ENCODE measurements around the gene SPTY2D1.
"Not testable (repeated sequence)": the region's sequence is repeated elsewhere in the genome, so short reads cannot be mapped to it uniquely, and the experiment has no call there.

SPTY2D1 gene

DNA sequence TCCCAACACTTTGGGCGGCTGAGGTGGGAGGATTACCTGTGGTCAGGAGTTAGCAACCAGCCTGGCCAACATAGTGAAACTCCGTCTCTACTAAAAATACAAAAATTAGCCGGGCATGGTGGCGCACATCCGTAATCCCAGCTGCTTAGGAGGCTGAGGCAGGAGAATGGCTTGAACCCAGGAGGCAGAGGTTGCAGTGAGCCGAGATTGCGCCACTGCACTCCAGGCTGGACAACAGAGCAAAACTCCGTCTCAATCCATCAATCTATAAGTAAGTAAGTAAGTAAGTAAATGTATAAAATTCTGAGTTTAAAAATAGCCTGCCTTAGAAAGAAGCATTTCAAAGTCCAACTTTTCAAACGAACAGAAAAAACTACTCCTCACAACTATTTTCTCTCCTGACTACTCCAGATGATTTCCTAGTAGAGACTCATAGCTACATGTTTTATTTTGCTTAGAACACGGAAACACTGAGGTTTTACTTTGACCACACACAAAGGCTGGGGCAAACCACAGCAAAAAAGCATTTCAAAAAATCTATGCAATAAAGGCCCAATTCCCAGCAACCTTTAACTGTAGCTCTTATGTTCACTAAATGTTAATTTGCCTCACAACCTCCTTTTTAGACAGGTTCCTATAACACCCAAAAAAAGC lies 16.3 kb downstream of the SPTY2D1 start:
- peak; percentile 22 for DNase-seq

DNA sequence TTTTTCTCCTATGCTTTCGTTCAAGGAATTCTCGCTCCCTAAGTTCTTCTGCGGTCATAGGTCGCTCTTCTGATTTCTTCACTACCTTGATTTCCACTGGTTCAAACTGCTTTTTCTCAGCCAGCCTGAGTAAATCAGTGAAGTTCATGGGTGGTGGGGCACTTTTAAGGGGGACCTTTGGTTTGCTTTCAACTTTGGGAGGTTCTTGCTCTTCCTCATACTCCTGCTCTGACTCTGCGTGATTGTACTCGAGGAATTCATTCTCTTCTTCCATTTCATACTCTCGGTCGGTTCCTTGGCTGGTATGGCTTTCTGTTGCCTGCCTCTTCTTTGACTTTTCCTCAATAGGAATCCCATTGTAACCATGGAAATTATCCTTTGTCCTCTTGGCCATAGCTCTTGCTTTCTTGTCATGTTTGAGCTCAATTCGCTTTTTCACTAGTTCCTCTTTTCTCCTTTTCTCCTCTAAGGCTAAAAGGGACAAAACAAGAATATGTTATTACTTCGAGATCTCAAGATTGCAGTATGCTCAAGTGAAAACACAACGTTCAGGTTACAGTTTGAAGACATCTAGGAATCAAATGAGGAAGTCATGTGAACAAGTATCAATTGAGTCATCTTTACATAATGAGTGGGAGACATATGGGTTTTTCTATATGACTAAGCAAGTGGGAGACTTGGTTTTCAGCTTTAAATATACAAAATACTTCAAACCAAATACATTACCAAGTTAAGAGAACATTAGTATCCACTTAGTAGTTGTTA lies 18.3 kb downstream of the SPTY2D1 start:
- no peak for DNase-seq

DNA sequence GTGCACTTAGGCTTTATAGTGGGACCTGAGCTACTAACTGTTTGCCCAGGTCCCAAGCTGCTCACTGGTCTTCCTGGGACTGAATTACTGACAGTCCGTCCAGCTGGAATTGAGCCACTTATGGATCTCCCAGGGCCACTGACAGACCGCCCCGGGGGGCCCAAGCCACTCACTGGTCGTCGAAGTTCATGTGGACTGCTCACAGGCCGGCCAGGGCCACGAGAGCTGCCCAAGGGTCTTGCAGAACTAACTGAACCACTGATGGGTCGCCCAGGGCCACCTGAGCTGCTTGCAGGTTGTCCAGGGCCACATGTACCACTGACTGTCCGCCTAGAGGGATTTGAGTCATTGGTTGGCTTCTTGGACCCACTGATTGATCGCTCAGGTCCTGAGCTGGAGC lies 19.5 kb downstream of the SPTY2D1 start:
- DNase-seq: no peak

DNA sequence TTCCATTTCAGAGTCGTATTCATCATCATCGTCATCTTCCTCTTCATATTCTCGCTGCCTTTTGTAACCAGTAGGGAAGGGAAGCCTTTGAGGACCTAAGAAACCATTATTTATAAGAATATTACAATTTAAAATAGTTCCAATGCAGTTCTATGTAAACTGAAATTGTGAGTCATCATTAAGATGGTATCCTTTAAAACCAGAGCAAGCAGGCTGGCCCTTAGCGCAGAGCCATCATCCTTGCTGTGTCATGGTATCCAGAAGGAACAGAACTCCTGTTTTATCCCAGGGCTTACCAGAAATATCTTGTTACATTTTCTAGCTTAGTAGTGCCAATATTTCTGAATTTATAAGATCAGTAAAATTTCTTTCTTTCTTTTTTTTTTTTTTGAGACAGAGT lies 21.7 kb downstream of the SPTY2D1 start:
- DNase-seq: no peak

DNA sequence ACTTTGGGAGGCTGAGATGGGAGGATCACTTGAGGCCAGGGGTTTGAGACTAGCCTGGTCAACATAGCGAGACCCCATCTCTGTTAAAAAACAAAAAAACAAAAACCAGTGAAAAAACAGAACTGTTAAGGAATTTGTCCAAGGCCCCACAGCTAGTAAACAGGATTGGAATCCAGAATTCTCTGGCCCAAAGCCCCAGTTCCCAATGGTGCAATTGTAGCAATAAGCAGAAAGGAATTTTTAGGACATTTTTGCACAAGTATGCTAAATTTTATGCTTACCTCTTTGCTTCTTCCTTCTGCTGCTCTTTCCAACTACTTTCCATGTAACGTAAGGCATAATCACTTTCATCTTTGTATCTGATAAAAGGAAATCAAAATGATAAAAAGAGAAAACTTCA lies 22.9 kb downstream of the SPTY2D1 start:
- no peak for DNase-seq

DNA sequence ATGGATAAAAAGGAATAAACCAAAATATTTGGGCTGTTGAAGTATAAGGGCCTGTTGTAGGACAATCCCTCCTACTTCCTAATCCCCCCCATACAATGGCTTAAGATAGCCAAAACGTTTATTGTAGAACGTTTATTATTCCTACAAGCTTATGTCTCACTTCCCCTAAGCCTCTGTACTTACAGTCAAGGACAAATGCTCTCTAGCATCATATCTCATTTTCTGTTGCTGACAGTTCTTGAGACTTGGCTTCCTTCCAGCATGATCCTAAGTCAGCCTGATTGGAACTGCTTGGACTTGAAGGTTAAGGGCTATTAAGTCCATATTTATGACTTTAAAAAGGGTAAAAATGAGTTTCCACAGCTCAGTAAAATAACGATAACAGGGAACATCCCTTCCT lies 25.8 kb downstream of the SPTY2D1 start:
- no peak for DNase-seq

DNA sequence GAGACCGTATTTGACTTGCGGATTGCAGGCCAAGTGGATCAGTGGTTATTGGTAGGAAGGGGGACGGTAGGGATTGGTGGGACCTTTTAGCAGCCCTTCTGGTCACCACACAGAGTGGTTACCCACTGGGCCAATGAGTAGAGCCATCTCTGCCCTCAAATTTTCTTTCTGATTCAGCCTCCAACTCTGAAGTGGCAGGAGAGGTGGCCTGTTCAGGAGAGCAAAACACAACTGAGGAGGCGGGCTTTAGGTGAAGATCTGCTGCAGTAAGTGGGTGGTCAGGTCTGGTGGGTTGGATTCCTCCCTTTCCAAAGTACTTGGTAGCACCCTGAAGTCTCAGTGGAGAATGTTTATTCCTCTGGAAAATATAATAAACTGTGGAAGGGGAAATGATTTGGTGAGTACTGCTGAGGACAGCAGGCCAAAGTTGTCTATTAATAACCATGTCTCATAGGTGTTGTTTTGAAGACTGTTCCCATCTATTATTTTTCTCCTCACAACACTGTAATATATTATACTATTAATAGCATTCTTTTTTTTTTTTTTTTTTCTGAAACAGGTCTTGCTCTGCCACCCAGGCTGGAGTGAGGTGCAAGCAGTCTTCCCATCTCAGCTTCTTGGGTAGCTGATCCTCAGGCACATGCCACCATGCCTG lies 33.1 kb downstream of the SPTY2D1 start:
- no peak for DNase-seq

GRCh38 chr11:18599739-18600230 lies 34.4 kb downstream of the SPTY2D1 start, which contains the start of gene MISFA:
TSS of gene MISFA (plus strand) at chr11:18599789. CDS start at chr11:18599929, 140 bp downstream.
- DNase-seq: no peak

GRCh38 chr11:18594999-18595749 lies 39.0 kb downstream of the SPTY2D1 start:
- no peak for DNase-seq

DNA sequence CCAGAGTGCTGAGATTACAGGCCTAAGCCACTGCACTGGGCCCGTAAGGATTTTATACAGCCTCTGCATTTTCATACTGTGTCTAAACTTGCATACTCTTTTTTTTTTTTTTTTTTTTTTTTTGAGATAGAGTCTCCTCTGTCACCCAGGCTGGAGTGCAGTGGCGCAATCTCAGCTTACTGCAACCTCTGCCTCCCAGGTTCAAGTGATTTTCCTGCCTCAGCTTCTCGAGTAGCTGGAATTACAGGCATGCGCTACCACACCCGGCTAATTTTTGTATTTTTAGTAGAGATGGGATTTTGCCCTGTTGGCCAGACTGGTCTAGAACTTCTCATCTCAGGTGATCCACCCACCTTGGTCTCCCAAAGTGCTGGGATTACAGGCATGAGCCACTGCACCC lies 40.1 kb downstream of the SPTY2D1 start:
- DNase-seq: not testable (repeated sequence)

- no peak for DNase-seq
Measured at GRCh38 chr11:18590571-18590970, 43.6 kb downstream of the SPTY2D1 start.

DNA sequence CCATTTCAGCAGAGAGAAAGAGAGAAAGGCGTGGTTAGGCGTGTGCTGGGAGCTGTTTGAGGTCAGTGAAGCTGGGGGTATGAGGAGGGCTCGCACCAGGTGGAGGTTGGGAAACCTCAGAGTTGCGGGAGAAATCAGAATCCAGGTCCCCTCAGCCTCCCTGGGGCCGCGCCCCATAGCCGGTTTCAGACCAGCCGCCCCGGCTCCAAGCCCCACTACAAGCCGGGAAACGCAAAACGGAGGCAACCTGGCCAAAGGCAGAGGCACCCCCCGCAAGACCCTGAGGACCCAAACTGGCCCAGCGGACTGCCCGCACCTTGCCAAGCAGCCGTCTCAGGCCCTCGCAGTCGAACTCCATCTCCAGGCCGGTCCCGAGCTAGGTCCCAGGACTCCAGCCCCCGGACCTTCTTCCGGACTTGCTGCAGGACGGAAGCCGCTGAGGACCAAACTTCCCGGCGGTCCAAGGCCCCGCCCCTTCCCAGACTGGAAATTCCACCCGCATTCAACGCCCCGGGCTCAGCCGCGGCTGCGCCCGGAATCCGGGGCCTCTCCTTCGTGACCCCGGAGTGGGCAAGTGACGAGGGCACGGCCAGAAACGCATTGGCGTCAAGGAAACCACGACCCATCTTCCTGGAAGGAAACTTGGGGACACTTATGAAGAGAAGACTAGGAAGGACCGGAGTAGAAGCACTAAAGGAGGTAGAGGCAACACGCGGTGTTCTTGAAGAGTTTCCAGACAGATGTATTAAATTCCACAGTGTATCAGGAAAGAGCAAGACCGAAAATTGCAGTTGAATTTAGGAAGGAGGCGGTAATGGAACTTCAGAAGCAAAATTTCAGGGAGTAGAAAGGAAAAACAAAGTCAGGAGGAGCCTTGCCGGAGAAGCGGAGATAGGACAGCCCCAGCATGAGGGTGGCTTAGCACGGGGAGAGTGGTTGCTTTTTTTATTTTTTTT lies 45.6 kb downstream of the SPTY2D1 start, which contains the start of gene UEVLD:
Gene UEVLD, minus strand, starts transcription at position 438 of the 956 bp plus-strand sequence. Its CDS starts 80 bp downstream, at position 358.
- DNase-seq: peak; percentile 75

DNA sequence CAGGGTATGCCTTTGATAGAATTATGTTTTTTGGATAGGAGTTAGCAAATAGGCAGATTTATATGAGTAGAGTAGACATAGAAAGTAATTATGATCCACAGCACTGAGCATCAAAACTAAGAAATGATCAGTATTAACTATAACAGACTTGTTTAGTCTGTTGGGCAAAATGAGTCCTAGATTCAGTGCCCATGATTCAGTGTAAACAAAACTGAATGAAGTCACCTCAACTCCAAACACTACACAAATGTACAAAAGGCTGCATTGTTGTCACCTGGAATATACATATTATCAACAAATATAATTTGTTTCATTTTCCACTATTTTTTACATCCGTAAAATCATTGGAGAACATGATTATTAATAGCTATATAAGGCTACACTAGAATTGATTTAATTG lies 52.3 kb downstream of the SPTY2D1 start:
- DNase-seq: no peak

DNA sequence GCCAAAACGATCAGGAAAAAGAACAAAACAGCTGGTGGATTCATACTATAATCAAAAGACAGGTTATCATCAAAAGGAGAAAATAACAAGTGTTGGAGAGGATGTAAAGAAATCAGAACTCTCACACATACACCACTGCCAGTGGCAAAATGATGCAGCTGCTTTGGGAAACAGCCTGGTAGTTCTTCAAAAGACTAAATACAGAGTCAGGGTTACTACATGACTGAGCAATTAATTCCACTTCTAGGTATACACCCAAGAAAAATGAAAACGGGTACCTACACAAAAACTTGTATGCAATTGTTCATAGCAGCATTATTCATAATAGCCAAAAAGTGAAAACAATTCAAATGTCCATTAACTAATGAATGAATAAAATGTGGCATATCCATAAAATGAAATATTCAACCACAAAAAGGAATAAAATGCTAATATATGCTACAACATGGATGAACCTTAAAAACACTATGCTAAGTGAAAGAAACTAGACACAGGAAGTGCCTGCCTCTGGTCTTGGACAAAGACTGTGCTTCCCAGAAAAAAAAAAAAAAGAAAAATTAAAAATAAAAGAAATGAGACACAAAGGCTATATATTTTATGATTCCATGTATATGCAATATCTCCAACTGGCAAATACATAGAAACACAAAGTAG lies 53.9 kb downstream of the SPTY2D1 start:
- no peak for DNase-seq

GRCh38 chr11:18578975-18579598 lies 55.1 kb downstream of the SPTY2D1 start:
- DNase-seq: no peak

DNA sequence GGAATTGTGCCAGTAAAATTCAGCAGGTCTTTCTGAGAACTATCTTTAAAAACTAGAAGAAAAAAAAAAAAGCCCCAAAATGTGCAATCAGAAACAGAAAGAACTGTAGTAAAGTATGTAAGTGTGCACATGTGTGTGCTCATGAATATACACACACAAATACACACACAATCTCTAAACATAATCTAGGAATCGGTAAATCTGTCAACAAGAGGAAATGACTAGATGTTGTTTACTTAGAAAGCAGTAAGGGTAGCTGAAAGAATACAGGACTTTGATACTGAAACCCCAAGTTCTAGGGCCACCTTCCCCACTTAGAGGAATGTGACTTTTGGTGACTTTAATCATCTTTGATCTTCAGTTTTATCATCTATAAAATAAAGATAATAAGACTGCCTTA lies 58.8 kb downstream of the SPTY2D1 start:
- no peak for DNase-seq

DNA sequence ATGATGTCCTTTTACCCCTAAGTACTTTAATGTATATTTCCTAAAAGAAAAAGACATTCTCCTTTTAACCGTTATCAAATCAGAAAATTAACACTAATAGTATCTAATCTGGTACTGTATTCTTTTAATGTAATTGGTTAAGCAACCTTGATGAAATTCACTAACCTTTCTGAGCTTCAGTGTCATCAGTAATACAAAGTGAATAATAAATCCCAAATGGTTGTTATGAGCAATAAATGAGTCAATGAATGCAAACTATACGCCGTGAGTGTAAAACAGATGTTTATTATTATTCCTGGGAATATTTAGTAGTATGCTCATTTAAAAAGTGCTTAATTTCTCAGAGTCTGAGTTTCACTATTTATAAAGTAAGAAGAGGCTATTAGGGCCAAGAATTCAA lies 67.1 kb downstream of the SPTY2D1 start:
- no peak for DNase-seq

DNA sequence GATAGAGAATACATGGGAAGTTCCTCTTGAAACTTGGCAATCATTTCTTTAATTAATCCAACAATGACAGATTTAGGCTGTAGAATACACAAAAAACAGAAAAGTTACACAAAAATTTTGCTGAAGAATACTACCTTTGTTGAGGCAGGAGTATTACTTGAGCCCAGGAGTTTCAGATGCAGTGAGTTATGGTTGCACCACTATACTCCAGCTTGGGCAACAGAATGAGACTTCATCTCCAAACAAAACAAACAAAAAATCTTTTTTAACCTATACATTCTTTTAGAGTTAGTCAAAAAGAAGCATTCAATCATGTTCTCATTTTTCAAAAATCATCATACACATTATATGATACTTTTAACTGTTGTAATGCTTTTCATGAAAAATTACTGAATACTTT lies 67.7 kb downstream of the SPTY2D1 start:
- DNase-seq: no peak

DNA sequence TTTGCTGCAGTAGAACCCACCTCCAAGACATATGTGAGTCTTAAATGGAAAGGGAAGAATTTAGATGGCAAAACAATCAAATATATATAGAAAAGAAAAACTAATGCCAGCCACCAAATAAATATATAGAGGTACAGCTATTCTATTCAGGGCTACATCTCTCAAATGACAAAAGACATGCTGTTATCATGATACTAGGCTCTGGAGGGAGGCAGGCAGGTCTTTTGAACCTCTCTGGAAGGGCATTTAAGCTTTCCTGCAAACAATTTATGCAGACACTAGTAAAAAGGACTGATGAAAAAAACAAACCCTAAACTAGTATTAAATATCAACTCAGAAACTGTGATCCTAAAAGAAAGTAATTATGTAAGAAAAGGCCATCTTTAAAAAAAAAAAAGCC lies 70.0 kb downstream of the SPTY2D1 start:
- DNase-seq: no peak

DNA sequence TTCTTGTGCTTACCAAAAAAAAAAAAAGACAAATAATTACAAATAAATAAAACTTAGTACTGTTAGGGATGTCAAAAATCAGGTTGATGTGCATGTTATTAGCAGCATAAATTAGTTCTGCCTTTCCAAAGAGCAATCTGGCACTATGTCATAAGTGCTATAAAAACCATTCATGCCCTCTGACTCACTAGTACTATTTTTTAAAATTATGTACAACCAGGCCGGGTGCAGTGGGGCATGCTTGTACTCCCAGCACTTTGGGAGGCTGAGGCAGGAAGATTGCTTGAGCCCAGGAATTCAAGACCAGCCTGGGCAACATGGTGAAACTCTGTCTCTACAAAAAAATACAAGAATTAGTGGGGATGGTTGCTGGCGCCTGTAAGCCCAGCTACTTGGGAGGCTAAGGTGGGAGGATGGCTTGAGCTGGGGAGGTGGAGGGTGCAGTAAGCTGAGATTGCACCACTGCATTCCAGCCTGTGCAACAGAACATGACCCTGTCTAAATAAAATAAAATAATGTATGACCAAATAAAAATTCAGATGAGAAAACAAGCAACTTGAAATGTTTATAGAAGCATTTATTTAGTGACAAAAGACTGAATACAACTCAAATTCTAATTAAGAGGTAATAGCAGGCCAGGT lies 70.9 kb downstream of the SPTY2D1 start:
- no peak for DNase-seq

Data from stimulated activated CD4-positive, alpha-beta T cell treated with anti-CD3 and anti-CD28 coated beads, Interleukin-4, amount 100 ng/mL, for 24 hours (primary cell).